NCI-H226 (cell line): ENCODE measurements around the gene RFNG.

Experiments
- DNase-seq: peaks from one replicate; pipeline ENCODE4 v3.0.0-alpha.2; 2015

Gene RFNG

GRCh38 chr17:82051776-82052637, at the start of gene RFNG, which contains the start of gene GPS1:
TSS of gene RFNG (minus strand) at chr17:82051811. CDS start at chr17:82051766, 45 bp downstream.
TSS of gene GPS1 (plus strand) at chr17:82051898. CDS start at chr17:82051932, 34 bp downstream.
- DNase-seq, result peak; percentile 55

DNA sequence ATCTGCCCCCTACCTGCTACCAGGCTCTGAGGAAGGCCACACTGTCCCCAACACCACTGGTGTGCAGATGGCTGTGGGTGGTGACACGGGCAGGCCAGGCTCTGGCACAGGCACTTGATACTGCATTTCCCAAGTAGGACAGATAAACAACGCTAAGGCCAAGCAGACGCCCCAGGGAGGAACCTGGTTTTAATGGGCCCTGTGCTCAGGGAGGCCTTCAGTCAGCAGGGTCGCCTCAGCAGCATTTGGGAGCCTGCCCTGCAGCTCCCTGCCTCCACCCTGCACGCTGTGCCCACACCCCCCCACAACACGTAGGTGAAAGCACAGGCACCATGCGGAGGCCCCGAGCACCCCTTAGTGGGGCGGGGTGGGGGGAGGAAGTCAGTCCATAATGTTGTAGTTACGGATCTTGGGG, 49.7 kb upstream of the RFNG start:
- no peak for DNase-seq

GRCh38 chr17:82100502-82101298, 49.1 kb upstream of the RFNG start:
- DNase-seq, result no peak

DNA sequence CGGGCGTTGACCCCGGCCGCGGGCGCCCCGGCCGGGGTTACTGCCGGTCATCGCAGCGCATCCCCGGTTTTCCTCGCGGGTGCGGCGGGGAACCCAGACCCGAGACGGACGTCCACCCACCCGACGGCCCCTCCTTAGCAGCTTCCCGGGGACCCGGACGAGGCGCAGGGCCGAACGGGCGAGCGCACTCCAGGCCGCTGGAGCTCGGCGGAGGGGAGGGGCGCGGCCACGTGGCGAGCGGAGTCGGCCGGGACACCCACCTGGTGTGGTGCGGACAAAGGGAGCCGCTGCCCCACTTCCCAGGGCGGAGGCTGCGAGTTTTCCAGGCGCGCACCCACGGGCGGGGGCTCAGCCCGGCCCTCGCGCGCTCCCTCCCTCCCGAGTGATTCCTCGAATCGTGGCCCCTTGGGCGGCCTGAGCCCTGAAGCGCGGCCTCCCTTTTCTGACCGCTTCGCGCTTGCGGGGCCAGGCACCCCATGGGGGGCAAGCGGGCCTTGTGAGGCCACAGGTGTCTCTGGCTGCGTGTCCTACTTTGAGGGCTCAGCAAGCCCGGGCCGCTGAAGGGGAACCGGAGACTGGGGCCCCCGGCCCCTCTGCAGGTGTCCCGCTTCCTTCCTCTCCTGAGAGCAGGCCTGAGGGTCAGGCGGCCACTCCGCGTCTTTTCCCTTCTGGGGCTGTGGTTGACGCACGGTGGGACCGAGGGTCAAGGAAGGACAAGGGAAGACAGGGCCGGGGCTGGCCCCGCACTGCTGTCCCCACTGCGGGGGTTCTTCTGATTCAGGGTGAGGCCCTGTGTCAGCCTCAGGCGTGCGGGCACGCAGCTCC, 47.5 kb upstream of the RFNG start:
- DNase-seq, result no peak

DNA sequence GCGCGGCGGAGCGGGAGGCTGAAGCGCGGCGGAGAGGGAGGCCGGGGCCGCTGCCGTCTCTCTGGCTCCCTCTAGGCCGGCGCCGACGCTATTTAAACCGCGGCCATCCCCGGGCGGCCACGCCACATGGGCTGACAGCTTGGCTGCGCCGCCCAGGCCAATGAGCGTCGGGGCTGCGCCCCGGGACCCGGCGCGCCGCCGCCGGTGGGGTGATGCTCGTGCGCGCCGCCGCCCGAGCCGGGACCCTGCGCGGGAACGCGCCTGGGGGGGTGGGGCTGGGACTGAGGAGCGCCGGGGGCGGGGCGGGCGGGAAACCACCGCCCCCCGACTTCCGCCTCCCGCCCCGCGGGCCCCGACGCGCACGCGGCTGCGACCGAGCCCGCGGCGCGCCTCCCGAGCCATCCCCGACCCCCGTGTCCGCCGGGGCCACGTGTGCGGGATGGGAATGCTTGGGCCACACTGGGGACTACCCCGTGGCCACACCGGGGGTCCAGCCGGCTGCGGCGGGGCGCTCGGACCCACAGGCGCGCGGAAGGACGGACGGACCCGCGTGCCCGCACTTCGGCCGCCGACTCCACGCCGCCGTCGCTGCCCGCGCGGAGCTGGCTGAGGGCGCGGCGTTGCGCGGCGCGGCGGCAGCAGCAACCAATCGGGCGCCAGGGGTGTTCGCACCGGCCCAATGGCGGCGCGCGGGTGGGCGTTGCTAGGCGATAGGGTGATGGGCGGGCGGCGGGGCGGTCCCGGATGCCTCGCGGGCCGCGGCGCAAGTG, 46.7 kb upstream of the RFNG start, which contains the start of gene FASN:
Gene FASN, minus strand, starts transcription at position 68 of the 770 bp plus-strand sequence. CDS start 1,791 bp downstream, outside the sequence.
- peak; percentile 95 for DNase-seq

DNA sequence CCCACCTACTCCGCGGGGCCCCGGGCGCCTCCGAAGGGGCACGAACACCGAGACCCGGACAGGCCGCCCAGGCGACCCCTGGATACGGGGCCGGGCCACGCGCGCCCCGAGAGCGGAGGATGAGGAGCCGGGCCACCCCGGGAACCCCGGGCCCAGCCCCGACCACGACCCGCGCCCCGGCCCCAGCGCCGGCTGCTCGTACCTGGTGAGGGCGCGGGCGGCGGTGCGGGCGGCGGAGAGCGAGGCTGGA, 46.2 kb upstream of the RFNG start:
- DNase-seq, result no peak

DNA sequence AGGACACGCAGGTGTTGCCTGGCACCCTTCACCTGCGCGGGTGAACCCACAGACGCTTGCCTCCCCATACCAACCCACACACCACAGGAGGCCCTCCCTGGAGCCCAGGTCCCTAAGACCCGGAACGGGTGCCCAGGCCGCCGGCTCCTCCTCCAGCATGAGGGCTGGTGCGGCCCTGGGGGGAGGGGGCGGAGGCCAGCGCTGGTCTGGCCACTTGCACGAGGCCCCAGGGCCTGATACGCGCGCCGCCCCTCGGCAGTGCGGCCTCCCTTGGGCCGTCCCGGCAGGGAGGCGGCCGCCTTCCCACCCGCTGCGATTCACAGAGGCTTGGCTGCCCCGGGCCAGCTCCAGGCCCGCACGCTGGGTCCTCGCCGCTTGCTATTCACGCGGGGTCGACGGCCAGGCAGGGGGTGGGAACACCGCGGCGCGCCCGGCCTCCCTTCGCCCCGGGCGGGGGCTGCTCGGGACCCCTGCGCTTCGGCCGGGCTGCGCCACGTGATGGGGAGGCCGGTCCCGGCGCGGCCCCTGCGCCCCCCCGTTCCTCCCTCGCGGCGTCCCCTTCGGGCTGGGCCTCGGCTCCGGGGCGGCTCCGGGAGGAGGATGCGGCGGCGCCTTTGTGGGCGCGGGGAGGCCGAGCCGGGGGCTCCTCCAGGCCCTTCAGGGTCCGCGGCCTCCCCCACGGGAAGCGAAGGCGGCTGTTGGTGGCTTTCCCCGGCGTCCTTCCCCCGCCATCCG, 45.7 kb upstream of the RFNG start:
- peak; percentile 53 for DNase-seq

- no peak for DNase-seq
Measured at GRCh38 chr17:82096709-82097183, 45.1 kb upstream of the RFNG start.

- DNase-seq, result no peak
Measured at GRCh38 chr17:82095777-82096708, 44.4 kb upstream of the RFNG start.

GRCh38 chr17:82094931-82095776, 43.5 kb upstream of the RFNG start:
- no peak for DNase-seq

DNA sequence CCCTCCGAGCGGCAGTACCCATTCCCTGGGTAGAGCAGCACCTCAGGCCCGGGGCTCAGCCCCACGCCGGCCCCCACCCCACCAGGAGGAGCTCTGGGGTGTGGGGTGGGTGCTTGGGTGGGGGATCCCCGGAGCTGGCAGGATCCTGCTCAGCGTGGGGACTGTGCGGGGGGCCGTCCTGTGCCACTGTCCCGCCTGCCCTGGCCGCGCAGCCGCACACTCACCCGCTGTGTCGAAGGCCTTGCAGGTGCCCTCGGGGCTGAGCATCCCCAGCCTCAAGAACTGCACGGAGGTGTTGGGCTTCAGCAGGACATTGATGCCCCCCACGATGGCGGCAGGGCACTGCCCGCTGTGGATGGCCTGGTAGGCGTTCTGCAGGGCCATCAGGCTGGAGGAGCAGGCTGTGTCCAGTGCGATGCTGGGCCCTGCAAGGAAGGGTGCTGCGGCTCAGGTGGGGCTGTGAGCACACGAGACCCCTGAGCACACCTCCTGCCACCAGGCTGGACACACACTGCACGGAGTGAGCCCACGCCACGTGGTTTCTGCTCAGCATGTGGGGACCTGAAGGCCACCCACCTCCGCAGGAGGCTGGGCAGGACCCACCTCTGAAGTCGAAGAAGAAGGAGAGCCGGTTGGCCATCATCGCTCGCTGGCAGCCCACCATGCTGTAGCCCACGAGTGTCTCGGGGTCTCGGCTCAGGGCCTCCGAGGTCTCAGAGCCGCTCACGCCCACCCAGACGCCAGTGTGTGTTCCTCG, 41.6 kb upstream of the RFNG start:
- no peak for DNase-seq

DNA sequence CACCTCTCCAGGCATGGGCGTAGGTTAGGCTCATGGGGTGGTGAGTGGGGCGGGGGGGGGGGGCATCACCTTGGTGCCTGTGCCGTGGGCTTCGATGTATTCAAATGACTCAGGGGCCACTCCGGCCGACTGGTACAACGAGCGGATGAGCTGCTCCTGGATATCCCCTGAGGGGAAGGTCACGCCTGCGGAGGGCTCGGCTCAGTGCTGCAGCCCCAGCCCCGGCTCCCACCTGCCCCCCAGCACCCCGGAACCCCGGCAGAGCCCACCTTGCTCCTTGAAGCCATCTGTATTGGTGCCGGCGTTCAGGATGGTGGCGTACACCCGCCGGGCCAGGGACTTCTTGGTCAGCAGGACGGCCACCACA, 41.0 kb upstream of the RFNG start:
- no peak for DNase-seq

- DNase-seq, result no peak
Measured at GRCh38 chr17:82092094-82092586, 40.5 kb upstream of the RFNG start.

GRCh38 chr17:82091264-82092066, 39.9 kb upstream of the RFNG start:
- DNase-seq, result no peak

GRCh38 chr17:82090549-82091263, 39.1 kb upstream of the RFNG start:
- DNase-seq, result no peak

DNA sequence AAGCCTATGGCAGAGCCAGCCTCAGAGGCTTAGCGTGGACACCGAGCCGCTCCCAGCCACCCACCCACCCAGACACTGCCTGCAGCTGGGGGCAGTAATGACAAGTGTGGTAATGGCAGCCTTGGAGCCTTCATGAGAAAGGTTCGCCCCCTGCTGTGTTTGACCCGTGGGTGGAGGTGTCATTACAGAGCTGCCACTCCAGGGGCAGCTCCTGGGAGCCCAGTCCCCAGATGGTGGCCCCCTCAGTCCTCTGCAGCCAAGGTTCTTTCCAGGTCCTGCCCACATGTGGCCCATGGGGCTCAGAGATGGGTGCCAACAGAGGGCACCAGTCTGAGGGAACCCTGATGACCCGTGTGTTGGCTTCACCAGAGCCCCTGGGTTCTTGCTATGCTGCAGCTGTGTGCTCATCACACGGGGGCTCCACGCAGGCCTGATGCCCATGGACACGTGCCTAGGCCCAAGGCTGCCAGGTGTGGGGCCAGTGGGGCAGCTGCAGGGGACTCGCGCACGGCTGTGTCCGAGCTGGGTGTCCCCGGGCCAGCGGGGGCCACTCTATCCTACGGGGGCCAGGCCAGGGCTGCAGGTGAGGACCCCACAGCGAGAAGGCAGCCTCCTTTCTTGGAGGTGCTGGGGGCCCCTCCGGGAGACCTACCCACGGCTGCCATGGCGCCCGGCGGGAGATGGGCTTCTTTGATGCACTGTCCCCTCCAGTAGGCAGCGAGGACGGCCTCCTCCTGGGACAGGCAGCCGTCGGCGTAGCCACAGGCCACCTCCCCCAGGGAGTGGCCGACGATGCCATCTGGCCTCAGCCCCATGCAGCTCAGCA, 38.3 kb upstream of the RFNG start:
- DNase-seq, result no peak
